Purkinje cell (primary cell): ENCODE data around the gene SPSB3. TPM values are rescaled to one million over a fixed set of nuclear protein-coding genes. Genes with fewer than 3 reads are reported as not detected.

Source experiments
- polyA plus RNA-seq: library from polyadenylated mRNA; unstranded; fragments of >200 nt; fragmentation: Nextera tagmentation; gene quantifications from 2 replicates; pipeline ENCODE4 v1.2.1, GENCODE V29; 2014

SPSB3 gene
- 1.1 and 4.5 TPM in 2 replicates for polyA plus RNA-seq

DNA sequence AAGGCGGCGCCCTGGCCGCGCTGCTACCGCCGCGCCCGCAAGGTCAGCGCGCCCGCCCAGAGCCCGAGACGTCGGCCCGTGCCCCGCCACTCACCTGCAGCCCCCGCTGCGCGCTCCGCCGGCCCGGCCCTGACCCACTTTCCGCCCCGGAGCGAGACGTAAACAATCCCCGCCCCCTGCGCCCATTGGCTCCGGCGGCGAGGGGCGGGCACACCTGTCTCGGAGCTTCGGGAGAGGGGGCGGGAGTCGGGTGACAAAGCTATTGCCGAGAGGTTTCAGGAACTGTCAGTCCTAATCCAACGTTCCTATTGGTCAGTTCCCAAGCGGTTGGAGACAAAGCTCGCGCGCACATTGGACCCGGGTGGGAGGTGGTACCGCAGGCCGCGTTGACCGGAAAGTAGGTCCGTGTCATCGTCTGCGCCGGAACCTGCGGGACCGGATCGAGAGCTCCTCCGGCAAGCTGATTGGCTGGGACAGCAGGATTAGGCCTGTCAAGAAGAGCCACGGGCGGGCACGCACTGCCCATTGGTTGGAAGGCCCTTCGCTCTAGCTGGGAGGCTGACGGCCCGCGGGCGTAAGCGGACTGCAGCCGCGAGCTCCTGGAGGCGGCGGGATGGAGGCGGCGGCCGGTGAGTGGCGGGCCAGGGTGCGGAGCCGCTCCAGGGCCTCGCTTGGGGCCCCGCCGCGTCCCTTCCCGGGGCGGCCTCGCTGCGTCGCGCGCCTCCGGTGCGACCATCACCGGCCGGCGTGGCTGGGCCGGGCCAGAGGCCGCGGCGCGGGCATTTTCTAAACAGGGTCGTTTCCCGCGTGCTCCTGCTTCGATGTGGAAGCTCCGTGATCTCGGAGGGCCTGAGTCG, at the start of gene SPSB3, which contains the start of gene NUBP2:
Gene SPSB3 (minus strand): TSS at position 164 of the 857 bp plus-strand sequence. CDS start 1,088 bp downstream, outside the sequence.
Gene NUBP2 (plus strand): TSS at position 553 of the 857 bp plus-strand sequence. CDS start 61 bp downstream, at position 614.

GRCh38 chr16:1826691-1827573, 44.6 kb upstream of the SPSB3 start, which contains the start of the genes FAHD1 and HAGH:
FAHD1 (plus strand) TSS chr16:1827206; CDS start chr16:1827239, 33 bp downstream.
HAGH (minus strand) TSS chr16:1826825; CDS start chr16:1826787, 38 bp downstream.

DNA sequence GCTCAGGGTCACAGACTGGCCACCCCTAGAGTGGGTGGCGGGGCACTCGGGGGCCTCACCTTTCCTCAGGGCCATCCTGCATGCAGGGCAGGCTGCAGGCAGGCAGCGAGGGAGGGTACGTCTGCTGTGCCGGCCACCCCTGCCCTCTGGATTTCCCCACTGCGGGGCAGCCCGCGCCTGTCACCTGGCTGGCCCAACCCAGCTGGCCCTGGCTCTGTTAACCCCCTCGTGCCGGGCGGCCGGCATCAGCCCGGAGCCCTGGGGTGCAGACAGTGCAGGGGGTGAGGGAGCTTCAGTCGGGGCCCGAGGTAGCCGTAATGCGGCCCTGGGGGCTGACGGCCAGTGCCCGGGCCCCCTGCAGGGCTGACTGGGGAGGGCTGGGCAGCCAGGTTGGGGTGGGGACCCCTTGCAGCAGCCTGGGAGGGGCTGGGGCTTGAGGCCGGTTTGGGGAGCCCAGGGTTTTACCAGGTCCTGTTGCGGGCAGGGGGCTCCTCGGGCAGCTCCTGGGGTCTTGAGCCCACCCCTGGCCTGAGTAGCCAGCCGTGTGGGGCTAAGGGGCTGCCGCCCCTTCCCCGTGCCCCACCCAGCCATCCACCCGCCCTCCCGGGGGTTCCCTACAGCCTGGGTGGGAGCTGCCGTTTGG, 11.3 kb upstream of the SPSB3 start, which contains the start of gene IGFALS:
Gene IGFALS (minus strand): TSS at position 128 of the 643 bp plus-strand sequence. CDS start 53 bp downstream, at position 75.

GRCh38 chr16:1772908-1773702, 9.3 kb downstream of the SPSB3 start, which contains the start of gene MRPS34:
MRPS34 (minus strand) TSS chr16:1773134; CDS start chr16:1773119, 15 bp downstream.

DNA sequence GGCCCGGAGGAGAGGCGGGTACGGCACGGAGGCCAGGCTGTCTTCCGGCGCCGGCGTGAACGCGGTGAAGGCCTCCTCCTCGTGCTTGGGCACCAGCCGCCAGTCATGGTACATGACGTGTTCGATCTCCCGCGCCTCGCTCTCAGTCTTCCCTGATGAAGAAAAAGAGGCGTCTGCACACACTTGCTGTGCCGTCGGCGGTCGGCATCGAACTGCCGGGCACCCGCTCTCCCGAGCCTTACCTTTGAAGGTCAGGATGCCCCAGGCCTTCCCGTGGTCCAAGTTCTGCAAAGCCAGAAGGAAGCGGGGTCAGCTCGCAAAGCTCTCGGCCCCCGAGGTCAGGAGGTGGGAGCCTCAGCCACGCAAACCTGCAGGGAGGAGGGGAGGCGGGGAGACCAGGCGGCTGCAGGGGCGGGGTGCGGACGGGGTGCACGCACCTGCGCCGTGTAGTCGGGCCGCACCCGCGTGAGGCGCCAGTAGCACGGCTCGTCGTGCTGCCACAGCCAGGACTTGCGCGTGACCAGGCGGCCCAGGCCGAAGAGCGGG, 9.9 kb downstream of the SPSB3 start, which contains the start of gene EME2:
Gene EME2 (plus strand): TSS at position 449 of the 546 bp plus-strand sequence. CDS start 418 bp downstream, outside the sequence.

GRCh38 chr16:1771188-1771863, 11.0 kb downstream of the SPSB3 start, which contains the start of gene NME3:
NME3 (minus strand) TSS chr16:1771543; CDS start chr16:1771534, 9 bp downstream.

Other genes starting within 250 kb of the SPSB3 start
- not detected in 2 replicates for gene TMEM204, start 248.9 kb downstream of the SPSB3 start, polyA plus RNA-seq
- 0.13 and 0.50 TPM in 2 replicates for gene IFT140, start 170.5 kb downstream of the SPSB3 start, polyA plus RNA-seq
- gene CRAMP1, start 170.2 kb downstream of the SPSB3 start, polyA plus RNA-seq: 0.43 and 1.4 TPM in 2 replicates
- 1.5 and 3.5 TPM in 2 replicates for gene JPT2, start 104.3 kb downstream of the SPSB3 start, polyA plus RNA-seq
- 0.57 and 0.75 TPM in 2 replicates for gene MAPK8IP3, start 76.4 kb downstream of the SPSB3 start, polyA plus RNA-seq
- 23.9 and 25.4 TPM in 2 replicates for gene NME3, start 11.0 kb downstream of the SPSB3 start, polyA plus RNA-seq
- gene EME2, start 9.8 kb downstream of the SPSB3 start, polyA plus RNA-seq: not detected in 2 replicates
- 18.2 and 21.2 TPM in 2 replicates for gene MRPS34, start 9.4 kb downstream of the SPSB3 start, polyA plus RNA-seq
- 5.2 and 6.6 TPM in 2 replicates for gene NUBP2, start 389 bp upstream of the SPSB3 start, polyA plus RNA-seq
- not detected in 2 replicates for gene IGFALS, start 11.1 kb upstream of the SPSB3 start, polyA plus RNA-seq
- gene HAGH, start 44.3 kb upstream of the SPSB3 start, polyA plus RNA-seq: 42.1 and 49.0 TPM in 2 replicates
- gene FAHD1, start 44.6 kb upstream of the SPSB3 start, polyA plus RNA-seq: 18.6 and 20.8 TPM in 2 replicates
- gene MEIOB, start 89.6 kb upstream of the SPSB3 start, polyA plus RNA-seq: not detected in 2 replicates
- gene HS3ST6, start 135.8 kb upstream of the SPSB3 start, polyA plus RNA-seq: not detected in 2 replicates
- 0.78 and 0.87 TPM in 2 replicates for gene MSRB1, start 160.6 kb upstream of the SPSB3 start, polyA plus RNA-seq
- gene RPL3L, start 172.1 kb upstream of the SPSB3 start, polyA plus RNA-seq: not detected in 2 replicates
- 199 and 231 TPM in 2 replicates for gene NDUFB10, start 177.0 kb upstream of the SPSB3 start, polyA plus RNA-seq
- 110 and 121 TPM in 2 replicates for gene RPS2, start 182.3 kb upstream of the SPSB3 start, polyA plus RNA-seq
- not detected in 2 replicates for gene RNF151, start 184.3 kb upstream of the SPSB3 start, polyA plus RNA-seq
- 1.8 and 5.1 TPM in 2 replicates for gene TBL3, start 189.5 kb upstream of the SPSB3 start, polyA plus RNA-seq
- not detected in 2 replicates for gene NOXO1, start 198.9 kb upstream of the SPSB3 start, polyA plus RNA-seq
- gene GFER, start 201.6 kb upstream of the SPSB3 start, polyA plus RNA-seq: 1.4 and 2.1 TPM in 2 replicates
- gene SYNGR3, start 207.4 kb upstream of the SPSB3 start, polyA plus RNA-seq: 80.6 and 82.4 TPM in 2 replicates
- gene ZNF598, start 227.2 kb upstream of the SPSB3 start, polyA plus RNA-seq: 0.11 and 0.16 TPM in 2 replicates
- gene NPW, start 237.2 kb upstream of the SPSB3 start, polyA plus RNA-seq: not detected in 2 replicates
- 1.0 and 1.3 TPM in 2 replicates for gene NHERF2, start 244.3 kb upstream of the SPSB3 start, polyA plus RNA-seq